Stimulated activated naive CD4-positive, alpha-beta T cell treated with Interleukin-2 at 50 U/mL for 16 hours (primary cell): ENCODE results near the gene SNAP25.
A peak's percentile ranks its signal among the peaks of the same experiment; 100 is the strongest.

Source experiments
- DNase-seq: peaks from one replicate; lab custom pipeline; 2025; lab: John Stamatoyannopoulos, UW

The SNAP25 gene

GRCh38 chr20:10216146-10216791 is 2.4 kb upstream of the SNAP25 start:
- DNase-seq, result no peak

GRCh38 chr20:10217721-10218410 is 764 bp upstream of the SNAP25 start:
- no peak for DNase-seq

GRCh38 chr20:10219452-10219791 is 792 bp downstream of the SNAP25 start:
- peak; percentile 52 for DNase-seq

GRCh38 chr20:10219993-10220750 is 1.5 kb downstream of the SNAP25 start:
- DNase-seq, result no peak

GRCh38 chr20:10221021-10221420 is 2.4 kb downstream of the SNAP25 start:
- no peak for DNase-seq

GRCh38 chr20:10225439-10226060 is 6.9 kb downstream of the SNAP25 start:
- DNase-seq, result no peak

- DNase-seq, result no peak
Measured at GRCh38 chr20:10228330-10228729, 9.7 kb downstream of the SNAP25 start.

- DNase-seq, result no peak
Measured at GRCh38 chr20:10231290-10231689, 12.7 kb downstream of the SNAP25 start.

GRCh38 chr20:10236540-10237533 is 18.2 kb downstream of the SNAP25 start:
- no peak for DNase-seq

- no peak for DNase-seq
Measured at GRCh38 chr20:10239954-10240353, 21.3 kb downstream of the SNAP25 start.

- no peak for DNase-seq
Measured at GRCh38 chr20:10240655-10241054, 22.0 kb downstream of the SNAP25 start.

GRCh38 chr20:10242166-10242565 is 23.5 kb downstream of the SNAP25 start:
- no peak for DNase-seq

- no peak for DNase-seq
Measured at GRCh38 chr20:10247440-10247839, 28.8 kb downstream of the SNAP25 start.

GRCh38 chr20:10249048-10249770 is 30.6 kb downstream of the SNAP25 start:
- DNase-seq, result no peak

- DNase-seq, result no peak
Measured at GRCh38 chr20:10249822-10250221, 31.2 kb downstream of the SNAP25 start.

GRCh38 chr20:10250902-10251301 is 32.3 kb downstream of the SNAP25 start:
- DNase-seq, result no peak

- no peak for DNase-seq
Measured at GRCh38 chr20:10253780-10254179, 35.1 kb downstream of the SNAP25 start.

GRCh38 chr20:10255846-10256245 is 37.2 kb downstream of the SNAP25 start:
- DNase-seq, result no peak

- DNase-seq, result no peak
Measured at GRCh38 chr20:10259166-10259565, 40.5 kb downstream of the SNAP25 start.

- no peak for DNase-seq
Measured at GRCh38 chr20:10260316-10260715, 41.7 kb downstream of the SNAP25 start.

GRCh38 chr20:10261702-10262101 is 43.1 kb downstream of the SNAP25 start:
- no peak for DNase-seq
